ENCODE measurements around the gene RRM2. TPM values are rescaled to one million over a fixed set of nuclear protein-coding genes. Genes with fewer than 3 reads are reported as not detected.

Gene RRM2
- total RNA-seq (2014; rRNA removed; shearing (Covaris generic)): 118 and 119 TPM in 2 replicates
- 84.3 and 108 TPM in 2 replicates for polyA plus RNA-seq (2016; fragmentation: Nextera tagmentation; extraction: Ambion mirVana)
- long read RNA-seq, transcript RRM2-202 (10 exons, 3,673 nt): major isoform, 95 of 108 reads
- long read RNA-seq, partial matches to known transcripts: 8 of 108 reads
- long read RNA-seq, other reads (novel, unspliced or antisense): 2 of 108 reads

GRCh38 chr2:10122500-10123280 lies at the start of gene RRM2:
RRM2 (plus strand) TSS chr2:10122739; CDS start chr2:10122799, 60 bp downstream.
- Histone ChIP-seq H3K9me2 (ENCODE audit: insufficient read depth) (no peaks in the 10 kb centered on the region), H3K27ac (ENCODE audit: low read depth) (peak within 1 kb of the TSS; percentile 87; the same call in 1 of the 2 replicates), H3K4me1 (ENCODE audit: insufficient read depth) (peaks cover 19% of the 10 kb centered on the region), H4K20me1 (replicated peaks; ENCODE audit: insufficient read depth) (peaks cover 24% of the 10 kb centered on the region), H3F3A (replicated peaks; ENCODE audit: low read depth) (peaks cover 22% of the 10 kb centered on the region; the same call in 1 of the 2 replicates), H3K4me2 (peak within 1 kb of the TSS; percentile 98), H3K27me3 (ENCODE audit: insufficient read depth) (no peaks in the 10 kb centered on the region), H3K79me2 (replicated peaks; ENCODE audit: insufficient read depth) (peaks cover 57% of the 10 kb centered on the region), H3K36me3 (ENCODE audit: insufficient read depth) (peaks cover 32% of the 10 kb centered on the region), H2AFZ (no peak within 1 kb of the TSS), H3K4me3 (peak within 1 kb of the TSS; percentile 70)
- ATAC-seq (peak; percentile 89), DNase-seq (ENCODE audit: low spot score) (peak; percentile 97)
- H3K4me1 Mint-ChIP-seq: peaks cover 27% of the 10 kb centered on the region
- TF ChIP-seq JUNB (IDR thresholded peaks at IDR 0.05; ENCODE audit: unreplicated experiment): no peak
- peak; percentile 99 for TF ChIP-seq POLR2AphosphoS5 (IDR thresholded peaks at IDR 0.05; ENCODE audit: low read depth)
- TF ChIP-seq REST (IDR thresholded peaks at IDR 0.05; ENCODE audit: unreplicated experiment): no peak
- TF ChIP-seq ETS1 (IDR thresholded peaks at IDR 0.05): peak; percentile 53; the same call in 1 of the 2 replicates
- H3K9me3 Mint-ChIP-seq: no peaks in the 10 kb centered on the region; the same call in 1 of the 3 replicates
- H3K27me3 Mint-ChIP-seq (ENCODE audit: insufficient read depth, low read depth, poor library complexity): peaks cover 12% of the 10 kb centered on the region
- H3K27ac Mint-ChIP-seq: peak within 1 kb of the TSS; percentile 98
- H3K36me3 Mint-ChIP-seq (ENCODE audit: low read depth): peaks cover 47% of the 10 kb centered on the region
- peak within 1 kb of the TSS; percentile 96 for H3K4me3 Mint-ChIP-seq

GRCh38 chr2:10073706-10074105 lies 48.8 kb upstream of the RRM2 start:
- H3K79me2 ChIP-seq (replicated peaks; ENCODE audit: insufficient read depth): no peaks in the 10 kb centered on the region
- H3F3A ChIP-seq (replicated peaks; ENCODE audit: low read depth): no peaks in the 10 kb centered on the region
- no peak overlapping the region for H2AFZ ChIP-seq
- Mint-ChIP-seq H3K36me3 (ENCODE audit: low read depth) (no peaks in the 10 kb centered on the region), H3K27me3 (ENCODE audit: insufficient read depth, low read depth, poor library complexity) (peaks cover 13% of the 10 kb centered on the region), H3K27ac (no peak overlapping the region), H3K4me3 (no peak overlapping the region; the same call in 2 of the 3 replicates), H3K9me3 (no peaks in the 10 kb centered on the region), H3K4me1 (peaks cover 28% of the 10 kb centered on the region)
- no peaks in the 10 kb centered on the region for H3K9me2 ChIP-seq (ENCODE audit: insufficient read depth)
- peaks cover 3% of the 10 kb centered on the region; the same call in 1 of the 2 replicates for H3K4me1 ChIP-seq (ENCODE audit: insufficient read depth)
- no peak overlapping the region for H3K4me3 ChIP-seq
- ATAC-seq (peak; percentile 10; the same call in 2 of the 3 replicates), DNase-seq (ENCODE audit: low spot score) (no peak)
- H3K4me2 ChIP-seq: no peak overlapping the region
- no peak overlapping the region for H3K27ac ChIP-seq (ENCODE audit: low read depth)
- H3K27me3 ChIP-seq (ENCODE audit: insufficient read depth): peaks cover 20% of the 10 kb centered on the region
- H4K20me1 ChIP-seq (replicated peaks; ENCODE audit: insufficient read depth): no peaks in the 10 kb centered on the region
- no peaks in the 10 kb centered on the region for H3K36me3 ChIP-seq (ENCODE audit: insufficient read depth)
- TF ChIP-seq CTCF (conservative IDR thresholded peaks at IDR 0.05; ENCODE audit: low read depth in 2 of 2) (no peak), ZNF331 (CRISPR knock-in tag; IDR thresholded peaks at IDR 0.05; ENCODE audit: low read depth) (no peak)
